GM21390 (cell line): ENCODE results near the gene SLC25A51.
A peak's percentile ranks its signal among the peaks of the same experiment; 100 is the strongest.
"Not testable (repeated sequence)": the region's sequence is repeated elsewhere in the genome, so short reads cannot be mapped to it uniquely, and the experiment has no call there.

ENCODE experiments used
- ATAC-seq: cut with Tn5 transposase; IDR thresholded peaks from one replicate; pipeline ENCODE4 v1.9.1; 2021; ENCODE audit not compliant: unreplicated experiment

The SLC25A51 gene

DNA sequence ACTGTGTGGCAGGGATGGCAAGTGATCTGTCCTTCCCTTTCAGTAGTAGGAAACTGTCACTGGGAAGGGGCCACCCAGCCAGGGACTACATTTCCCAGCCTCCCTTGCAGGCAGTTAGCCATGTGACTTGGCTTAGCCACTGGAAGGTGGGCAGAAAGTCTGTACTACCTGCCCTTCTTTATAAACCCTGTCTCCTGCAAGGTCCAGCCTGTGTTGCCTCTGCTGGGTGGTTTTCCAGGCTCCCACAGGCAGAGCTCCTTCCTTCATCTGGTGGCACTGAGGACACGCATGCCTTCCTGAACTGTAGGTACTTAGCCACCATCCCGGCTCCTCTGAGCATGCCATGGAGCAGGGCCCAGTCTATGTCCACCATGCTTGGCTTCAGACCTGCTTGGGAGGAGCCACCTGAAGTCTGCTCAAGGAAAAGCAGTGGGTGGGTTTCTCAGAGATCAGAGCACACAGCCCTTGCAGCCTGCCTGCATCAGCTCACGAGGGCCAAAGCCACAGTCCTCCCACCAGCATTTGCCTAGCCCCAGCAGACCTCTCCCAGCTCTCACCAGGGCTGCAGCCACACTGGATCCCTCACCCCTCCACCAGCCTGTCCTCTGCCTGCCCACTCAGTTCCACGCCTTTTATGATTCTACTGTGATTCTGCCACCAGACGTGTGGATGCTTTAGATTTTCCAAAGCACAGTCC lies 16.7 kb upstream of the SLC25A51 start:
- ATAC-seq, result no peak

DNA sequence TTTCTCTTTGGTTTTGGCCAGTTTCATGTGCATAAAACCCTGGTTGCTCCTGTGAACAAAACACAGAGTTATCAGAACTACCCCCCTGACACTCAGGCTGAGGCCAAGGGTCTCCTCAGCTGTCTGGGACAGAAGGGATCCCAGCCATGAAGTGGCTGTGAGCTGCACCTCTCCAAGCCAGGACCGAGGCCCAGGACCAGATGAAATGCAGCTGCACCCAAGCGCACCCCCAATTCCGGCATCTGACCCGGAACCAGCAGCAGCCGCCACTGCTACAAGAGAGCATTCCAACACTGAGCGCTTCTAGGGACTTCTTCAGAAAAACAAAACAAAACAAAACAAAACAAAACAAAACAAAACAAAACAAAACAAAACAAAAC lies 16.0 kb upstream of the SLC25A51 start:
- no peak for ATAC-seq

- no peak for ATAC-seq
These were observed 15.5 kb upstream of the SLC25A51 start for GRCh38 chr9:37919246-37919955.

DNA sequence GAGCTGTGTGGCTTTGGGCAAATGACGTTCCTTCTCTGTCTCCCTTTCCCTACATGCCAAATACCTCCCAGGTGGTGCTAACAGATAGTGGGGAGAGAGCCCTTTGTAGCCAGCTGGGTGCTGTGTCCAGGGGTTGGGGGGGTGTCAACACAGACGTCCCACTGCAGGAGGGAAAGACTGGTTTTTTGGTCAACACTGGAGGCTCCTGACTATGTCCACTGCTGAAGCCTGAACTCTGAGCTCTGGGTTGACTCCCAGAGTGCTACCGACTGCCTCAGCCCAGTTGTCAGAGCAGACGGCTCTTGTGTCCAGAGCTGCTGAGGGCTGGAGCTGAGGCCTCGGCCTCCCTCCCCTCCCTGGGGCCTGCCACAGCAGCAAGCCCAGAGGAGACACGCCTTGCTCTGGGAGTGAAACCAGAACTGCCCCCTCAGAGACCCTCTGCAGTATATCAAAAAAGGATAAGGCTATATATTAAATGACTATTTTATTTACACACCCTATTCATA lies 14.8 kb upstream of the SLC25A51 start:
- ATAC-seq, result no peak

GRCh38 chr9:37917801-37918664 lies 14.1 kb upstream of the SLC25A51 start:
- ATAC-seq, result no peak

DNA sequence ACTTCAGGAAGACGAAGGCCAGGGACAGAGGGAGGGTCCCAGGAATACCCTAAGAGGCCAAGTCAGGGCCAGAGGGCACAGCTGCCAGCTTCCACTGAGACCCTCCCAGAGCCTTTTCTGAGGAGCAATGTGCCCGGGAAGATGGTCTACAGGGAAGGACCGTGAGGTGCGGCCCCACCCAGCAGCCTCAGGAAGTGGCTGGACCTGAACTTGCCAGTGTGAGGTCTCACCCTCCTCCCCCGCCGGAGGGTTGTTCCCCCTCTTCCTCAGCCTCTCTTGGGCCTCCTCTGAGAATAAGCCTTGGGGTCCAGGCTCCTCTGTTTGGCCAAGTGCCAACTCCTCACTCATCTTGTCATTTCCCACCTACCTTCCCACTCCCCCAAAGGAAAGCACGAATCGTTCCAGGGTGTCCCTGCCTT lies 13.4 kb upstream of the SLC25A51 start:
- ATAC-seq, result no peak

GRCh38 chr9:37916471-37917312 lies 12.8 kb upstream of the SLC25A51 start:
- ATAC-seq, result no peak

DNA sequence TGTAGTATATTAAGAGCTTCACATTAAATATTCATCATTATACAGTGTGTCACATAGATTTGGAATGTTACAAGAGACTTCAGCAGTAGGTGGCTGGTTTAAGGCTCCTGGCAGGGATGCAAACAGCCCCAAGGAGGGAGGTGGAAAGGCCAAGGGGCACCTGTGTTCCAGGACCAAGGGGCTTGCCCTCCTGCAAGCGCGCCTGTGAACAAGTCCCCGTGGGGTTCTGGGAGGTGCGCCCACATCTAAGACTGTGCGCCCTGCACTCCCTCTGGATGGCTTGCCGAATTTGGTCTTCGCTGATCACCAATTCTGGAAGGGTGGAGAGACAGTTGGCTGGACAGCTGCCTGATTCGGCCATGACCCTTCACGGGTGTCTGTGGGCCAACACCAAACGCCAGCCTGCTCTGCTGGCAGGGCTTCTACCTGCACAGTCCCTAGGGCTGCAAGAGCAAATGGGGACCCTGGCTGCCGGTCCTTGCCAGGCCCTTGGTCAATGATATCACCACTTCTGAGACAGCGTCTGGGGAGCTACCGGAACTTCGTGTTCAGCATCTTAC lies 12.1 kb upstream of the SLC25A51 start:
- ATAC-seq, result no peak

GRCh38 chr9:37914701-37915358 lies 10.9 kb upstream of the SLC25A51 start:
- no peak for ATAC-seq

DNA sequence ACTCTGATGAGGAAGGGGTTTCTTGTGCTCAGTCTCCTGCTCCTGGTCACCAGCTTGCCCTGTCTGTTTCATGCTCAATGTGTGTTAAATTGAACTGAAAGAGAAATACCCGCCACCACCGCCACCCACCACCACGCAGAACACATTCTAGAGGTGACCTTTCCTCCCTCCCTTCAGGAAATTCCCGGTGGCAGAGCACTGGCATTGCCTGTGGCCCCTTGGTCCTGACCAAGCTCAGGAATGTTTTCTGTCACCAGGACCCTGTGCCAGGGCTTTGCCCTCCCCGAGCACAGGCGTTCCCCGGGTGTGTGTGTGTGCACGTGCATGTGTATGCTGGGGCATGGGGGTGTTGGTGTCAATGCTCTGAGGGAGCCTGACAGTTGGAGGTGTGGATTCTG lies 10.2 kb upstream of the SLC25A51 start:
- ATAC-seq, result no peak

DNA sequence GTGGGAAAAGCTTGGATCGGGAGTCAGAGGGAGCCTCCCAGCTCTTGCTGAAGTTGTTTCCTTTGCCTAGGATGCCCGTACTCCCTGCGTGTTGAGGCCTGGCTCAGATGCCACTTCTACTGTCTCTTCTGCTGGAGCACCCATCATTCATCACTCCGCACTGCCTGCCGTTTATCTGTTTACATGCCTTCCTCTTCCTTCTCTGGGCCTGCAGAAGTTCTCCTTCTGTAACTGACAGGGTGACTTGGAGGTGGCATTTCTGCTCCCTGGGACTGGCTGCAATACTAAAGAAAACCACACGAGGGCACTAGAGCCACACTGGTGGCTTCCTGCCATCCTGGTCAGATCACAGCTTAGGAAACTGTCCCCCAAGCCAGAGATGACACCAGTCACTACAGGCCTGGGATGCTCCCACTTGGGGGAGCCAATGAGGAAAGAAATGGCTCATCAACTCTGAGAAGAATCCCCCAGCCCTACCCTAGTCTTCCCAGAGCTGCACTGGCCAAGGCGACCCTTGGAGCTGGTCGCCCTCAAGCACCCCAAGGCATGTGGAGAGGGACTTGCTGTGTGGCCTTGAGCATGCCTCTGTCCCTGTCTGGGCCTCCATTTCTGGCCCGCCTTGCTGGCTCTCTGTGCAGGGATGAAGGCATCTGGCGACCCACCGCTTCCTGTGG lies 9.7 kb upstream of the SLC25A51 start:
- peak; percentile 76 for ATAC-seq

DNA sequence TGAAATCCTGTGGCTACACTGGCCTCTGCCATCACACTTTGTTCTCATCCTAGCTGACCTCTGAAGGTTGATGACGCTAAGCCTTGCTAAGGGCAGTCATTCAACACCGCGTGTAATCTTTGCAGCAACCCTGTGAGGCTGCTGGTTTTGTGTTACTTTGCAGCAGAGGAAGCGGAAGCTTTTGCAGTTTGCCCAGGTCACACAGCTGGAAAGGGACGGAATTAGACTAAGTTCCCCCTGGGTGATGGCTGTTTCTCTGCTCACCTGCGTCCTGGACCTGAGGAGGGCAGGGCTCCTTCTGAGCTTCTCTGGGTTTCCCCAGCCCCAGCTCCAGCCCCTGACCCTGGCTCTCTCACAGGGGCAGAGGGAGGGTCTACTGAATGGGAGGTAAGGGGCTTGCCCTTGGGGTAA lies 7.3 kb upstream of the SLC25A51 start:
- ATAC-seq, result no peak

- no peak for ATAC-seq
These were observed 6.3 kb upstream of the SLC25A51 start for GRCh38 chr9:37910271-37910670.

GRCh38 chr9:37909836-37910235 lies 5.9 kb upstream of the SLC25A51 start:
- ATAC-seq, result not testable (repeated sequence)

GRCh38 chr9:37909326-37909725 lies 5.4 kb upstream of the SLC25A51 start:
- no peak for ATAC-seq

DNA sequence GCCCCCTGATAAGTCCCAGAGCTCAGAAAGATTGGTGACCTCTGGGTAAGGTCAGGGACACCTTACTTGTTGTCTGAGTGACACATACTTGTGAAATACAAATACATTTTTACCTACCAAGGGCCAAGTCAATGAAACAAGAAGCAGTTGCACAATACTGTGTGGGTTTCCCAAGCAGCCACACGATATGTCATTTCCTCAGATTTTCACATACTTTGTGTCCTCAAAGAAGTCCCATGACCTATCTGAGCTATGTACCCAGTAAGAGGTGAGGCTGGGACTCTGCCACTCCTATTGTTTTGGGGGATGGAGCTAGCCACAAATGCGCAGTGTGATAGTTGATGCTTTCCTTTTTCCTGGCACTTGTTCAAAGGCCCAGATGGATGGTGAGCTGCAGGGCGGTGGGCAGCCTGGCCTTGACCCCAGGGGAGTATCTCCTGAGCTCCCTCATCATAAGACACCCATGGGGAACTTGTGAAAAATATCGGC lies 4.8 kb upstream of the SLC25A51 start:
- ATAC-seq, result no peak

DNA sequence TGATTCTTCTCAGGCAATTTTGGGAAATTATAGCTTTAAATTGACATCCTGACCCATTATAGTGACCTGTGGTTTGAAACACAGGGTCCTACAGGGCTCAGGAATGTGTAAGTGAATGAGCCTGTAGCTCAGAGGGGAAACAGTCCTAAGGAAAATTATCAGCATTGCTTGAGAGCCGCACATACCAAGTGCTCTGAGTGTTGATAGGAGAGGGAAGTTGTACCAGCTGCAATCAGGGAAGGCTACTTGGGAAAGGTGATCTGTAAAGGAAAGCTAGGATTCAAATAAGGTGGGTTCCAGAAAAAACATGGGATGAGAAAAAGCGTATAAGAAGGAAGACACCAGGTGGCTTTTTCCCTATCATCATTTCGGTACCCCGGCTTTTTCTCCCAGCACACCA lies 4.4 kb upstream of the SLC25A51 start:
- no peak for ATAC-seq

DNA sequence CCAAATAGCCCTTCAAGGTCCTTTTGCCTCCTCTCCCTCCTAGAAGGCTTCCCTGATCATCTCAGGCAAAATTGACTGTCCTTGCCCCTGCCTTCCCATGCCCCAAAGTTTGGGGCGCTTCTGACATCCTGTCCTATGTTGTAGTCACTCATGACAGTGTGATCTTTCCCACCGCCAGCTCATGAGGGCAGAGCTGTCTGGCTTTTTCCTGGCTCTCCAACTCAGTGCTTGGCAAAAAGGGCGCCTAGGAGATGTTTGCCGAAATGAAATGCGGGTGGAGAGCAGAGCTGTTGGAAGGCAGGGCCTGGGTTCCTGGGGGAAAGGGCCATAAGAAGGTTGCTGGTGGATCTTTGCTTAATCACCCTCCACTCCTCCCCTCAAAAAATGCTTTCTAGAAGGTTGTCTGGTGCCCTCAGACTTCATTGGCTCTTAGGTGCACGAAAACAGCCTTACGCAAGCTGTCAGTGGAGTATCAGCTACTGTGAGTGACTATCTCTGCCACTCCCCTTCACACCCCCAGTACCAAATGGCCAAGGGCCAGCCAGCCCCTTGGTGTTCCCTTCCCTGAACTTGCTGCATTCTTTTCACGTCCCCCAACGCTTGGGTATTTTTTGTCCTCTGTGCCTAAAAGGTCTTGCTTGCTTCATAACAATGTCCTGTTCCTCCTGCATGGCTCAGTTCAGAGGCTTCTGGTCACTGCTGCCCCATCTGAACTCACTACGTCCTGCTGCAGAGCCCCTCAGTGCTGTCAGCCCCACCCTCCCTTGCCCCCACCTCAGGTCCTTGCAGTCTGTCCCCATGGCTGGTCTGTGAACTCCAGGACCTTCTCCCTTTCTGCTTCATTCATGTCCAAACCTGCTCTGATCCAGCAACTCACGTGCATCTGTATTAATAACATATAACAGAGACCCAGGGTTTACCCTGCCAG lies 2.6 kb upstream of the SLC25A51 start:
- ATAC-seq, result no peak
